Stimulated activated CD4-positive, alpha-beta T cell treated with anti-CD3 and anti-CD28 coated beads, Interleukin-1b, Interleukin-23, amount 100 ng/mL, for 24 hours (primary cell): Measurements from ENCODE around the gene ZBTB45.
A peak's percentile ranks its signal among the peaks of the same experiment; 100 is the strongest.

Experiments used
- DNase-seq, 4 experiments: peaks; one replicate each; pipeline ENCODE4 v3.0.0-alpha.2; 2020; ENCODE audit warnings: low read depth in 4 of 4, low spot score in 1 of 4

The ZBTB45 gene

DNA sequence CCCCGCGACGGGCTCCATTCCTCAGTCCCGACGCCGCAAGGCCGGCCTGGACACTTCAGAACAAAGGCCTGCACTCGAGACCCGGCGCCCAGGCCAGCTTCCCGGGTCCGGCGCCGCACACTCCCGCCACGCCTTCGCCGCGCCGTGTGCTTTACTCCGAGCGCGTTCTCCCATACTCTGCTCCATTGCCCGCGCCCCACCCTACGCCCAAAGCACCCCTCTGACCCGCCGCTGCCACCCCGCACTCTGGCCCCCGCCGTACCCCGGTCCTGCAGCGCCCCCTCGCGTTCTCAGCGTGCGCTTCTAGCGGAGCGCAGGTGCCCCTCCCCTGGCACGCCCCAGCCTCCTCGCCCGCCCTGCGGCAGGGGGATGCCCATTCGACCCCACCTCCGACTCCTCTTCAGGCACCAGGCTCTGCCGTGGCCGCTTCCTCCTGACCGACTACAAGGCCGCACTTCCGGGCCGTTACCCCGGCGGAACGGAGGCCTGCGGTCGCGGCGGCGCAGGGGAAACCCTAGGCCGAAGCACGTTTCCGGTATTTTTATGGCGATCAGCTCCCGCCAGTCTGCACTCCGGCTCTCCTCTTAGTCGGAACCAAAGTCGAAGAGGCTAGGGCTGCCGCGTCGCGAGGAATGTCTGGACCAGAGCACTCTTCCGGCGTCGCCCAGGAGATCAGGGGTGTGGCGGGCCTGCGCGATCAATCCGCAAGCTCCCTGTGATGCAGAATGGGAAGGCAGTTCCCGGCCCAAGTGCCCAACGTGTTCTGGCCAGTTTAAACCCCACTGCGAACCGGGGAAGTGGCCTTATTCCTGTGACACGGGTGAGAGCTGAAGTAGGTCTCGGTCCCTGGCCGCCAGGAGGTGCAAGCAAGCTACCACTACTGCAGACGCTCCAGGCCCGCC lies at the start of gene ZBTB45:
TSS of gene ZBTB45 (minus strand) at position 456 of the 902 bp plus-strand sequence. CDS start 2,137 bp downstream, outside the sequence.
- DNase-seq: peak; percentile 83 to 91 (median 85)

DNA sequence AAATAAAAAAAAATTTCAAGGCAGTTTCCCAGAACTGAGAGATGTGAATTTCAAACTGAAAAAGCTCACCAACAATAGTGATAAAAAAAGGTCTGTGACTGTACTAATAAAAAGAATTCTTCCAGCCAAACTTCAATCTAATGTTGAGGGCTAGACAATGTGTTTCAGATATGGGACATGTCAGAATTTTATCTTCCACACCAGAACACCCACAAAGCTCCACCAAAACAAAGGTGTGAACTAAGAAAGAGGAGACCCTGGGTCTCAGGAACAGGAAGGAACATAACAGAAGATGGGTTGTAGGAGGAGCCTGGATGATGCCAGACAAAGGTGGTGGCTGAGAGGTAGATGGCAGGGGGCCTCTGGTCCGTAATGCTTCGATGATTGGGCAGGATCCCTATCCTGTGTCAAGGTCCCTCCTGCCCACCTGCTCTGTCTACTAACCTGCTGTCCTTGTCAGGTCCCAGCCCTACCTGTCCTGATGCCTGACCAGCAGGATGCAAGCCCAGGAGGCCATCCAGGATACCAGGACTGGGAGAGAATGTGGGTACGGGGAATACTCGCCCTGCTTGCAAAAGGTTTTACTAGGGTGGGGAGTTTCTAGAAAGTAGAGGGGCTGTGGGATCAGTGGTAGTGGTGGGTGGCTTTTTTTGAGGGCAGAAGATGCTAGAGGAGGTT lies 49.0 kb upstream of the ZBTB45 start:
- DNase-seq: no peak

DNA sequence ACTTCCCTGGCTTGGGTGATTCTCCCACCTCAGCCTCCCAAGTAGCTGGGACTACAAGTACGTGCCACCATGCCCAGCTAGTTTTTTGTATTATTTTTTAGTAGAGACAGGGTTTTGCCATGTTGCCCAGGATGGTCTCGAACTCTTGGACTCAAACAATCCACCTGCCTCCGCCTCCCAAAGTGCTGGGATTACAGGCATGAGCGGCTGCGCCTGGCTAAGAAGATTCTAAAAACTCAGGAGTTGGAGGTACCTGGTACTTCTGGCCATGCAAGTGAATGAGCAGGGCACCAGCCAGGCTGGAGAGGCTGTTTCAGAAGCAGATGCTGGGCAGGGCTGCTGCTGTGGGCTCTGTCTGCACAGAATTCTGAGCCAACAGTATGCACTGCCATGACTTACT lies 47.4 kb upstream of the ZBTB45 start:
- no peak for DNase-seq

DNA sequence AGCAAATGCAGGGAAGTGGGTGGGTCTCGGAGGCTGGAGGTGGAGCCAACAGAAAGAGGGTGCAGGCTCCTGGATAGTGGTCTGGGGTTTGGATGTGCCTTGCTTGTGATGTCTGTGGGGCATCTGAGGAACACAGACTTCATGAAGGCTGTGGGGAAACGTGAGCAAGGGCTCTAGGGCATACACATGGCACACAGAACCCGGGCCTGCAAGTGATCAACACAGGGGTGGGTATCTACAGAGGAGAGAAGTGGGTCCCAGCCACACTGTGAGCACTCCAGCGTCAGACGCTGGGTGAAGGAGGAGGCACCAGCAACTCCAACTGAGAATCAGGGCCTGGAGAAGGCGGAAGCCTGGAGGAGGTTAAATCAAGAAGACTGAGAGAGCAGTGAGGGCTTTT lies 44.2 kb upstream of the ZBTB45 start:
- no peak for DNase-seq

DNA sequence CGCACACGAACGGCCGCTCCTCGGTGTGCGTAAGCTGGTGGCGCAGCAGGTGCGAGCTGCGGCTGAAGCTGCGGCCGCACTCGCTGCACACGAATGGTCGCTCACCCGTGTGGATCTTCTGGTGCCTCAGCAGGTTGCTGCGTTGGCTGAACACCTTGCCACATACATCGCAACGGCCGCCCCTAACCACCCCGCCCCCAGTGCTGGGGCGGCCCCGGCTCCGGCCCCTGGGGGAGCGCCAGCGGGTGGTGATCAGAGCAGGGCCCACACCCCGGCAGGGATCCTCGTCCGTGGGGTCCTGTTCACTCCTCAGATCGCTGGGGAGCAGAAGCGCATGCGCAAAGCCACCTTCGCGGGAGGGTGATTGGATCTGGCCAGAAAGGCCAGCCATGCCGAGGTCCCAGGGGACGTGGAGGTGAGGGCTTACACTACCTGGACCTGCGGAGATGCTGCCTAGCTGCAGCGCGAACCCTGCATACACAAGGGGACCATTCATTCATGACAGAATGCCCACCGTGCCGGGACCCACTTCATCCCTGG lies 43.5 kb upstream of the ZBTB45 start:
- DNase-seq: no peak

DNA sequence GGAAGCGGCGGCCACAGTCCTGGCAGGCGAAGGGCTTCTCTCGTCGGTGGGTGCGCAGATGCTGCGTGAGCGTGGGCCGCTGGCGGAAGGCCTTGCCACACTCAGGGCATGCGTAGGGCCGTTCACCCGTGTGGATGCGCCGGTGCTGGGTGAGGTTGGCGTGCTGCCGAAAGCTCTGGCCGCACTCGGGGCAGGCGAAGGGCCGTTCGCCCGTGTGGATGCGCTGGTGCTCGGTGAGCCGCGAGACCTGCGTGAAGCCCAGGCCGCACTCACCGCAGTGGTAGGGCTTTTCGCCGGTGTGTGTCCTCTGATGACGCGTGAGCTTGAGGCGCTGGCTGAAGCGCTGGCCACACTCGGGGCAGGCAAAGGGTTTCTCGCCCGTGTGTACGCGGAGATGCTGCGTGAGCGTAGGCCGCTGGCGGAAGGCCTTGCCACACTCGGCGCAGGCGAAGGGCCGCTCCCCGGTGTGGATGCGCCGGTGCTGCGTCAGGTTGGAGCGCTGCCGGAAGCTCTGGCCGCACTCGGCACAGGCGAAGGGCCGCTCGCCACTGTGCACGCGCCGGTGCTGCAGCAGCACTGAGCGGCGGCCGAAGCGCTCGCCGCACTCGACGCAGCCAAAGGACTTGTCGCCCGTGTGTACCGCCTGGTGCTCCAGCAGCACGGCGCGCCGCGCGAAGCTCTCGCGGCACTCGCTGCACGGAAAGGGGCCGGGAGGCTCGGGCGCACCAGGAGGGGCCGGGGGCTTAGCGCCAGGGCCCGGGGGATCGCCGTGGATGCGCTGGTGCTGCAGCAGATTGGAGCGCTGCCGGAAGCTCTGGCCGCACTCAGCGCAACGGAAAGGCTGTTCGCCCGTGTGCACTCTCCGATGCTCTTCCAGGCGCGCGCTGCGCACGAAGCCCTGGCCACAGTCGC lies 42.8 kb upstream of the ZBTB45 start:
- no peak for DNase-seq

DNA sequence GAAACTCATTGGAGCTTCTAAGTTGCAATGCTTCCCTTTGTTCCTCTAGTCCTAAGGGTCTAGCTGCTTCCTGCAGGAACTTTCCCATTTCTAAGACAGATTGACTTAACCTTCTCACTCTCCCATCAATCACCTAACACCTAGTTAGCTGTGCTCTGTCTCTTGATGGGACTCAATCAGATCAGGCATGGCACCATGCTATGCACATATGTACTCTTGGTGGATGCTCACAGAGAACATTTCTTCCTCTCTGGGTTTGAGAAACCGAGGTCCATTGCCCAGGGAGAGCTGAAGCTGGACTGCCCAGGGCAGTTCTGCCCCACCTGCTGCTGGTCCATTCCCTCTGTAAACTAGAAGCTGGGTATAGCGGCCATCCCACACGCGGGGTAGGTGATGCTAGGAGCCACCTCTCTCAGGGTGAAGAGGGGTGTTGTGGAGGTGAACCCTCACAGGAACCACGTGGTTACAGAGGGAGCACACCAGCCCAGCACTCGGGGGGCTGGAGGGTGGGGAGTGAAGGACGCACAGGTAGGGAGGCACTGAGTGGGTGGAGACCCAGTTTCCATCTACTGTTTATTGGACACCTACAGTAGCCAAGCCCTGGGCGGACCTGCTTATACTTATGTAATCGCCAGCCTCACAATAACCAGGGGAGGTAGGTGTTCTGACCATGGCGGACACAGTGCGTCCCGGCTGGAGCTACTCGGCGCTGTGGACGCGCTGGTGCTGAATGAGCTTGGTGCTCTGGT lies 41.9 kb upstream of the ZBTB45 start:
- DNase-seq: no peak

DNA sequence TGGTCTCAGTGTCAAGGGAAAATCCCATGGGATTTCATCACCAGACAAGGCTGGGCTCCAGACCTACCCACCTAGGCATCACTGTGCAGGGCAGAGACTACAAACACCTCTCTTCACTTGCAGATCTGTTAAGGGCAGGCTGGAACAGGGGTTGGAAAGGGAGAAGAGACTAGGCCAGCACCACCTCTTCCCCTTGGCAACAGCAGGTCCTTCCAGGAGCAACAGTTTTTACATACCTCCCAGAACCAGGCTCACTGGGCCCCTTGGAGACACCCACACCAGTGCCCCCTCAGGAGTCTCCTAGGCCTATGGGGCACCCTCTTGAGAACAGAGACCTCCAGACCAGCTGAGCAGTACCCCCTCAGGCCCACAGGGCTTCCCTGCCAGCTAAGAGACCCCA lies 41.3 kb upstream of the ZBTB45 start:
- DNase-seq: no peak

DNA sequence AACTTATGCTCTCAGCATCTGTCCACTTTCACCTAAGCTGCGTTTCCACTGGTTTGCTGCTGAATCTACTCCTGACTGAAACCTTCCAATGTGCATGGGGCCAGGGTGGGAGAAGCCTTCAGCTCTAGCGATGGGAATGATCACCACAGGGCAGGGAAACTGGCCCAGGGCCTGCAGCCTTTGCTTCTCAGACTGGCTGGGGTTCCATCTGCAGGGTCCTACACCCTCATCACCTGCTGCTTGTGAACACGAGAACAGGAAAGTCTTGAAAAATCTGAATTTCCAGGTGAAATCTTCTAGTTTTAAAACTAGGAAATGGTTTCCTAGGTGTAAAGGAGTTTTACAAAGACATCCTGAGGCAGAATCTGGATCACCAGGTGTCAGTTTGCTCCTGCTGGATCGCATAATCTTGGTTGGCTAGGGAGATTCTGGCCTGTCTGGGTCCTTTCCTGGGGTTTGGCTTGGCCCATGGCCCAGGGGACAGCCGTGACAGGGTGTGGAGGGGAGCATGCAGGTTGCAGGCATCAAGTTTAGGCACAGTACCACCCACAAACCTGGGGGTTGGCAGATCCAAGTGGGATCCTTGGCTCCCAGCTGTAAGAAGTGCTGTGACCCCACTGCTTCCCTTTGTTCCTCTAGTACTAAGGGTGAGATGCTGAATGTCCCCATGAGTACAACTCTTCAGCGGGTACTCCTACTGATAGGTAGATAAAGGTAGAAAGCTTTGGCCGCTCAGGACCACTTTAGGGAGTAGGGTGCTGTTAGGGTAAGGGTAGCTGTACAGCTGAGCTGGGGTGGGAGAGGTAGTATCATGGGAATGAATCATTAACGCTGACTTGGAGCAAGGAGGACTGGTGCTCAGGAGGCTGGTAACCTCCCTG lies 40.6 kb upstream of the ZBTB45 start:
- no peak for DNase-seq

DNA sequence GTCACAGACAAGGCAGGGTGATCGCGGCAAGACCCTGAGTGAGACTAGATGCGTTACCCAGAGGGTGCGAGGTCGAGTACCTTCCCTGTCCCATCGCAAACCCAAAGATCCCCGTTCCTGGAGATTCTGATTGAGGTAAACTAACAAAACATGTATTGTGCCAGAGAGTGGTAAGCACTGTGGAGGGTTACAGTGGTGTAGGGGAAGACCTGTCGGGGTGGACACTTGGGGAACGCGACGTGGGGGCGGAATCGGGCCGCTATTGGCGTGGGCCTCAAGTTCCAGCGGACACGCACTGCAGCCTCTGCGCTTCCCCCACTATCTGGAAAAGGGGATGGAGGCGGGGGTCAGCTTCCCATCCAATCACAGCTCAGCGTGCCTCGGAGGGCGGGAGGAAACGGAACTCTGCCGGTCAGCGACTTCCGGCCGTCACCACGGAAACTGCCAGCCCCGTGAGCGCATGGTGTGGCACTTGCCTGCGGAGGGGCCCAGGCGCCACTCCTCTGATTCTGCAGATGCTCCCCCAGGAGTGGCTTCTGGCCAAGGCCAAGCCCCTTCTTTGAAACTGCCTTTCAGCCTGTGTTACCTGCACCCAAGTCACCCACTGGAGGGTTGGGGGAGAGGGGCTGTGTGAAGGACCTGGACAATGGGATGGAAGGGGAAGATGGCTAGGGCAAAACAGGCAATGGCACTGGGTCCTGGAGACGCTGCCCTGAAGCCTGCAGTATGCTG lies 39.8 kb upstream of the ZBTB45 start:
- DNase-seq: peak in 2 of 4 experiments; percentile 70 to 80

DNA sequence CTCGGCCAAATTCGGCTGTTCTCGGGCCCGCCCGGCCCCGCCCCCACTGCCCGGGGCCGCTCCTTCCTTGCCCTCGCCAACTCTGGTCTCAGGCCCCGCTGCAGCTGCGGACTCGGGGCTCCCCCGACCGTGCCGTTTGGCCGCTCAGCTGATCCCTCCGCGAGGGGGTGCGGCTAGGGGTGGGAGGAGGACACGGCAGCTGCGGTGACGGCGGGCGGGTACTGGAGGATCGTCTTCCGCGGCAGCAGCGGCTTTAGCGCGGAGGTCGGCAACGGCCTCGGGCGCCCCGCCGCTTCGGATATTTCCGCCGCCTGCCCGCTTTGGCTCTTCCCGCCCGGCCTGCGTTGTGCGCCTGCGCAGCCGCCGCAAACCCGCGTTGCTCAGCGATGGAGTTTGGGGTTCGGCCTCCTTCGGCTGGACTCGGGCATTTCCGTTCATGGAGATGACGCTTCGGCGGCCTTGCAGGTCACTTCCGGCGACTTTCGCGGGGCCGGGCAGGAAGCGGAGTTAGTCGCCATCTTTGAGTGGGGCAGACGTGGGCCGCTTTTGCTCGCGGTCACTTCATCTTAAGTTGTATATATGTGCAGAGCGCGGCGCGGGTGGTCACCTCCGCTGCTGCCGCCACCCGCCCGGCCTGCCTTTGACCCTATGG lies 39.1 kb upstream of the ZBTB45 start:
- DNase-seq: peak; percentile 91 to 100 (median 99)

DNA sequence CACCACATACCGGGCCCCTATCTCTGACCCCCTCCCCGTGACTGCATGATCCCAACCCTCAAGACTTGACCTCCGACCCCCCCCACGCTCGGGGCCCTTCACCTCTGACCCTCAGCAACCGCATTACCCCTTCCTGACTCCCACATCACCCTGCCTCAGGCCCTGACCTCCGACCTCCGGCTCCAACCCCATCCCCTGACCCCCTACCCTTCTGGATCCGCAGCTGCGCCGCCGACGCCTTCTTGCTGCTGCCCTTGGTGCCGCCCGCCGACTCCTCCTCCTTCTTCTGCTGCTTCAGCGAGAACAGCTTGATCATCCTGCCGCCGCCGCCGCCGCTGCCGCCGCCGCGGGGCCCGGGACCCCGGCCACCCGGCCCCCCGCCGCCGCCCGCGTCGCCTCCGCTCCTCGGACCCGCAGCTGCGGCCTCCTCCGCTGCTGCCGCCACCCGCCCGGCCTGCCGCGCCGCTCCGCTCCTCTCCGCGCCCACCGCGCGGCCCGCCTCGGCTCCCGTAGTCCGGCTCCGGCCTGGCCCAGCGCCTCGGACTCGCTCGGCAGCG lies 38.5 kb upstream of the ZBTB45 start, which contains the start of gene UBE2M:
TSS of gene UBE2M (minus strand) at position 546 of the 557 bp plus-strand sequence. CDS start at position 316, 230 bp downstream.
- no peak for DNase-seq

DNA sequence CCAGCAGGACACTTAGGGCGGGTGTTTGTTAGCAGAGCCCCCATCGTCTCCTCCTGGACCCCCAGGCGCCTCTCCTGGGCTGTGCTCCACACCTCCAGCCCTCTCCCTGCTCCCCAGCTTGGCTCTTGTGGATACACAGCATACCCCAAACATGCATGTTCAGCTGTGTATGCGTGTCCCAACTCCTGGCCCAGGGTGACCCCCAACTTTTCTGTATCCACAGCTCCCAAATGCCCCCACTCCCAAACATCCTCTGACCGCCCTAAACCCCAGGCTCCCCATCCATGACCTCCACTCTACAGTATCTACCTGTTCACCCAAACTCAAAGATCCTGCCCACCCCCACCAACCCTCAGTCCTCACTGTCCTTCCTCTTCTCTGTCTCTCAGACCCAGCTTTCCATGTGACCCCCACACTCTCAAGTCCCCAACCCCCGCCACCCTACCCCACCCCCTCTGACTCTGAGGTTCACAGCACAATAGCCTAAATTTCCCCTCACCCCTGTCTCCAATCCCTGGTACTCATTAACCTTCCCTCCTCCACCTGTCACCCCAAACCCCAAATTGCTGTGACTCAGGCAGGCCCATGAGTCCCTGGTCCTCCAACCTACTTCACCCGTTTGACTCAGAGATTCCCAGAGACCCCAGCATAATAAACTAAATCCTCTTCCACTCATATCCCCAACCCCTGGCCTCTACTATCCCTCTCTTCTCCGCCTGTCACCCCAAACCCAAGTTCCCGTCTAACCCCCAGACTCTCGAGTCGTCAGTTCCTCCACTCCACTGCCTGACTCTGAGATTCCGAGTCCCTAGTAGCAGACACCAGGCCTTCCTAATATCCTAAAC lies 37.8 kb upstream of the ZBTB45 start:
- DNase-seq: no peak

DNA sequence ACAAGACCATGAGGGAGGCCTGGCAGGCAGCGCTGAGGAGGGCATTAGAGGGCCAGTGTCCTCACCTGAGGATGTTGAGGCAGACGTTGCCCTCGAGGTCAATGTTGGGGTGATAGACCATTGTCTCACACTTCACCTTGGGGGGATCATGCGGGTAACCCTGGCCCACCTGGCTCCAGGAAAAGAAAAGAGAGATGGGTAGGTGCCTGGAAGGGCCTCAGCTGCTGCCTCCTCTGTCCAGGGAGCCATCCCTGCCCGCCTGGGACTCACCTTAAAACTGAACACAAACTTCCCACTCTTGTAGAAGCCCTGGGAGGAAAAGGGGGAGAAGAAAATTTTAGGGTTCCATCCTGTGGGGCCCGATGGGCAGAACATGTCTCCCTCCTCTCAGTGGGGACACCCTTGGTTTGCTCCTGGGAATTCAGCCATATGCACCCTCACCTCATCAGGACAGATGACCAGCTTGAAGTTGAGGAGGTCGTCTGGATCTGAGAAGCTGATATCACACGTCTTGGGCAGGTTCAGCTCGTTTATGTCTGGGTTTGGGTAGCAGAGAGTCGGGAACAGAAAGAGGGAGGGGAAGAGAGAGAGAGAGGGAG lies 37.1 kb upstream of the ZBTB45 start:
- no peak for DNase-seq

DNA sequence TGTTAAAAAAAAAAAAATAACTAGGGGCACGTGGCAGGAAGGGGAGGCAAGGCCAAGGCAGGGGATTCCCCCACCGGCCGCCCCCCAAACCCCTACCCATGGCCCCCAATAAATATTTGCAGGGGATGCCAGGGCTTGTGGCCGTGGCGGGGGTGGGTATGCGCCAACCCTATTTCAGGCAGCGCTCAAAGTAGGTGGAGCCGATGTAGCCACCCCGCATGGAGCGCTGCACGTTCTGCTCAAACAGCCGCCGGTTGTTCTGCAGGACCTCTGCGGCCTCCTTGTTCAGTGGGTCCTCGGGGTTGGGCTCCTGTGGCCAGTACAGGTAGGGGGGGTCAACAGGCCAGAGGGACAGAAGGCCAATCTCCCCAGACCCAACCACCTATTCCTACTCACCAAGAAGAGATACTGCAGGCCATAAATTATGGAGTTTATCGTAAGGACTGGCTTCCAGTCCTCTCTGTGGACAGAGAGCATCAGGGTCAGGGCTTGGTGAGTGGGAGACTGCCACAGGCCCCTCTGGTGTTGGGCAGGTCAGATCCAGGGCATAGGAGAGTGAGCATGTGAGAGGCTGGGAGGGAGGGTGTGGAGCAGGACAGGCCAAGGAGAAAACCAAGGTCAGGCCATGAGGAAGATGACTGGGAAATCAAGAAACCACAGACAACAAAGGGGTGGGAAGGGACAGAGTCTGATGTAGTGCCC lies 36.5 kb upstream of the ZBTB45 start:
- DNase-seq: no peak

DNA sequence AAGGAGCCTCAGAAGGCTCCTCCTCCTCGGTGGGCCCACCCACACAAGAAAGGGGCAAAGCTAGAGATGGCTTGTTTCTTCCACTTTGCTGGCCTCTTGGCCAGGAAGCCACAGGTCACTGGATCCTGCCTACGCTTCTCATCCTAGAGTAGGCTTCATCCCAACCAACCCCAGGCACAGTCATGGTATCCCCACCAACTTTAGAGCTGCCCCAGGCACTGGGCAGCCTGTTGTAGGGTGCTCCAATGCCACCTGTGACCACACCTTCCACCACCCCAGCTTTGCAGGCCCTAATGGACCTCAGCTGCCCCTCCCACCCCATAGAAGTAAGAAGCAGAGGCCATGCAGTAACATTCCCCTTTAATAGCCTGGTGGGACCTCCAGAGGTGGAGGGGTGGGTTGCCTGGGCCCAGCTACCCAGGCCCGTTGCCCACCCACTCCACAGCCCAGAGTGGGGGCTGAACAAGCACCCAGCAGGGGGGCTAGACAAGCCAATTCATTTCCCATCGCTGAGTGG lies 35.8 kb upstream of the ZBTB45 start:
- DNase-seq: no peak
